Measurements from ENCODE around the gene COL11A2. TPM values are rescaled to one million over a fixed set of nuclear protein-coding genes. Genes with fewer than 3 reads are reported as not detected.

The COL11A2 gene
- polyA plus RNA-seq, 1 of the 3 experiments (the other 2 are of a cell fraction), result 0.99 TPM

DNA sequence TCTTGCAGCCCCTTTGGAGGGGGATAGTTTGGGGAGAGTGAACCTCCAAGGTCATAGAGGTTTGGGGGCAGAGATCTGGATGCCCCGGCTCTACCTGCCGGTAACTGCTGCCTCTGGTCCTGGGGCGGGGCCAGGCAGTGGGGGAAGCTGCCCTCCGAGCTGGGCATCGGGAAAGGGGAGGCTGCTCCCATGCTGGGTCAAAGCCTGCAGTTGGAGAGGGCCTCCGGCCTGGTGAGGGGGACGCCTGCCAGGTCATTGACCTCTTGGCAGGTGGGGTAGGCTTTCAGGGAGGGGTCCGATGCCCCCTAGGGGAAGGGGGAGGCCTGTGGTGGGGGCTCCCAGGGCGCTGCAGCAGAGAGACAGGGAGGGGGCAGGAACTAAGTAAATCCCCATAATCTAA lies 7.1 kb downstream of the COL11A2 start:
- H2AFZ ChIP-seq (ENCODE audit: low read depth), result no peak overlapping the region
- no peaks in the 10 kb centered on the region for H3K4me1 ChIP-seq (ENCODE audit: control insufficient read depth in 1 of 2, insufficient read depth in 2 of 2, low read depth in 1 of 2, low read length in 1 of 2)
- H3K9me2 ChIP-seq, result no peaks in the 10 kb centered on the region
- H3K79me2 ChIP-seq (ENCODE audit: insufficient read depth), result no peaks in the 10 kb centered on the region
- no peak for TF ChIP-seq NRF1 (IDR thresholded peaks at IDR 0.05; ENCODE audit: low read depth, low read length)
- TF ChIP-seq TAF1 (IDR thresholded peaks at IDR 0.05; ENCODE audit: borderline replicate concordance, low read depth, low read length), result no peak
- no peak for TF ChIP-seq EP300 (IDR thresholded peaks at IDR 0.05; ENCODE audit: borderline replicate concordance in 1 of 2, low read depth in 1 of 2, low read length in 1 of 2)
- TF ChIP-seq SMC3 (IDR thresholded peaks at IDR 0.05; ENCODE audit: low read depth, low read length), result no peak
- TF ChIP-seq GABPA (IDR thresholded peaks at IDR 0.05; ENCODE audit: low read depth), result no peak
- TF ChIP-seq RFX5 (IDR thresholded peaks at IDR 0.05; ENCODE audit: low read length), result no peak
- no peak for TF ChIP-seq PBX3 (IDR thresholded peaks at IDR 0.05)
- no peak for TF ChIP-seq ZBTB33 (IDR thresholded peaks at IDR 0.05; ENCODE audit: borderline replicate concordance, low read depth)
- no peak for TF ChIP-seq RCOR1 (IDR thresholded peaks at IDR 0.05; ENCODE audit: low read length)
- no peak for TF ChIP-seq GATA2 (CRISPR knock-in tag; IDR thresholded peaks at IDR 0.05)
- TF ChIP-seq MXI1 (IDR thresholded peaks at IDR 0.05; ENCODE audit: low read depth, low read length), result no peak
- no peak for TF ChIP-seq REST (IDR thresholded peaks at IDR 0.05; ENCODE audit: low read depth, low read length)
- TF ChIP-seq RXRA (IDR thresholded peaks at IDR 0.05; ENCODE audit: borderline replicate concordance, low read depth), result no peak
- TF ChIP-seq, protein P1, sequence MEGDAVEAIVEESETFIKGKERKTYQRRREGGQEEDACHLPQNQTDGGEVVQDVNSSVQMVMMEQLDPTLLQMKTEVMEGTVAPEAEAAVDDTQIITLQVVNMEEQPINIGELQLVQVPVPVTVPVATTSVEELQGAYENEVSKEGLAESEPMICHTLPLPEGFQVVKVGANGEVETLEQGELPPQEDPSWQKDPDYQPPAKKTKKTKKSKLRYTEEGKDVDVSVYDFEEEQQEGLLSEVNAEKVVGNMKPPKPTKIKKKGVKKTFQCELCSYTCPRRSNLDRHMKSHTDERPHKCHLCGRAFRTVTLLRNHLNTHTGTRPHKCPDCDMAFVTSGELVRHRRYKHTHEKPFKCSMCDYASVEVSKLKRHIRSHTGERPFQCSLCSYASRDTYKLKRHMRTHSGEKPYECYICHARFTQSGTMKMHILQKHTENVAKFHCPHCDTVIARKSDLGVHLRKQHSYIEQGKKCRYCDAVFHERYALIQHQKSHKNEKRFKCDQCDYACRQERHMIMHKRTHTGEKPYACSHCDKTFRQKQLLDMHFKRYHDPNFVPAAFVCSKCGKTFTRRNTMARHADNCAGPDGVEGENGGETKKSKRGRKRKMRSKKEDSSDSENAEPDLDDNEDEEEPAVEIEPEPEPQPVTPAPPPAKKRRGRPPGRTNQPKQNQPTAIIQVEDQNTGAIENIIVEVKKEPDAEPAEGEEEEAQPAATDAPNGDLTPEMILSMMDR (IDR thresholded peaks at IDR 0.05), result no peak
- no peak for TF ChIP-seq NFIC (IDR thresholded peaks at IDR 0.05; ENCODE audit: borderline replicate concordance)
- no peak for TF ChIP-seq EZH2phosphoT487 (IDR thresholded peaks at IDR 0.05; ENCODE audit: borderline replicate concordance, low read depth)
- TF ChIP-seq TCF12 (IDR thresholded peaks at IDR 0.05), result no peak
- H3K9ac ChIP-seq, result no peak overlapping the region
- H3K36me3 ChIP-seq (replicated peaks in 1 of 2; ENCODE audit: control insufficient read depth in 1 of 2, insufficient read depth in 2 of 2, low read length in 1 of 2), result no peaks in the 10 kb centered on the region
- H3K27ac ChIP-seq (ENCODE audit: low read depth in 2 of 2, low read length in 1 of 2), result no peak overlapping the region
- no peak overlapping the region for H3K4me3 ChIP-seq (ENCODE audit: low read depth in 2 of 2, low read length in 1 of 2)
- H3K27me3 ChIP-seq (ENCODE audit: insufficient read depth), result no peaks in the 10 kb centered on the region
- no peaks in the 10 kb centered on the region for H4K20me1 ChIP-seq (ENCODE audit: insufficient read depth)
- ChIA-PET POLR2A (no interaction called here), CTCF (no interaction called here)
- H3K9me3 ChIP-seq, result no peaks in the 10 kb centered on the region
- no peak for DNase-seq
- H3F3A ChIP-seq (replicated peaks; ENCODE audit: insufficient read depth), result no peaks in the 10 kb centered on the region
- 82% methylated on average over 5 of the region's 9 CpGs for WGBS (ENCODE audit: low lambda C conversion rate)
- H3K4me2 ChIP-seq, result no peak overlapping the region

All from SK-N-SH (cell line).